Hair follicle dermal papilla cell (primary cell): ENCODE measurements around the gene FOXP3. TPM values are rescaled to one million over a fixed set of nuclear protein-coding genes. Genes with fewer than 3 reads are reported as not detected.

Experiments
- total RNA-seq: library from RNA; depleted of rRNA; stranded (reverse); fragments of >200 nt; gene quantifications from 2 replicates; pipeline ENCODE4 v1.2.3, GENCODE V29; 2012

The FOXP3 gene, protein sequence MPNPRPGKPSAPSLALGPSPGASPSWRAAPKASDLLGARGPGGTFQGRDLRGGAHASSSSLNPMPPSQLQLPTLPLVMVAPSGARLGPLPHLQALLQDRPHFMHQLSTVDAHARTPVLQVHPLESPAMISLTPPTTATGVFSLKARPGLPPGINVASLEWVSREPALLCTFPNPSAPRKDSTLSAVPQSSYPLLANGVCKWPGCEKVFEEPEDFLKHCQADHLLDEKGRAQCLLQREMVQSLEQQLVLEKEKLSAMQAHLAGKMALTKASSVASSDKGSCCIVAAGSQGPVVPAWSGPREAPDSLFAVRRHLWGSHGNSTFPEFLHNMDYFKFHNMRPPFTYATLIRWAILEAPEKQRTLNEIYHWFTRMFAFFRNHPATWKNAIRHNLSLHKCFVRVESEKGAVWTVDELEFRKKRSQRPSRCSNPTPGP
- not detected in 2 replicates for total RNA-seq

GRCh38 chrX:49264460-49264859, at the start of gene FOXP3:
FOXP3 (minus strand) TSS chrX:49264710; CDS start chrX:49258505, 6,205 bp downstream.

GRCh38 chrX:49303346-49303745, 38.8 kb upstream of the FOXP3 start, which contains the start of gene GAGE10:
GAGE10 (plus strand) TSS chrX:49303646; CDS start chrX:49304860, 1,214 bp downstream.

GRCh38 chrX:49269767-49270248, 5.3 kb upstream of the FOXP3 start, which contains the start of gene PPP1R3F:
PPP1R3F (plus strand) TSS chrX:49269793; CDS start chrX:49269870, 77 bp downstream.

GRCh38 chrX:49233176-49233575, 31.3 kb downstream of the FOXP3 start, which contains the start of gene CACNA1F:
CACNA1F (minus strand) TSS chrX:49233340; CDS start chrX:49233309, 31 bp downstream.

Other genes starting within 250 kb of the FOXP3 start
- 76.9 and 86.8 TPM in 2 replicates for gene TFE3, start 221.4 kb downstream of the FOXP3 start, total RNA-seq
- gene CCDC120, start 205.7 kb downstream of the FOXP3 start, total RNA-seq, result 1.1 and 1.9 TPM in 2 replicates
- gene PRAF2, start 190.7 kb downstream of the FOXP3 start, total RNA-seq, result 15.1 and 16.6 TPM in 2 replicates
- 71.3 and 72.2 TPM in 2 replicates for gene WDR45, start 184.8 kb downstream of the FOXP3 start, total RNA-seq
- 15.4 and 16.9 TPM in 2 replicates for gene GPKOW, start 141.0 kb downstream of the FOXP3 start, total RNA-seq
- gene MAGIX, start 102.0 kb downstream of the FOXP3 start, total RNA-seq, result 1.9 and 2.2 TPM in 2 replicates
- 26.4 and 35.5 TPM in 2 replicates for gene PLP2, start 92.8 kb downstream of the FOXP3 start, total RNA-seq
- gene PRICKLE3, start 78.3 kb downstream of the FOXP3 start, total RNA-seq, result 9.6 and 13.0 TPM in 2 replicates
- 0.49 and 0.73 TPM in 2 replicates for gene SYP, start 64.5 kb downstream of the FOXP3 start, total RNA-seq
- not detected in 2 replicates for gene CACNA1F, start 31.4 kb downstream of the FOXP3 start, total RNA-seq
- gene CCDC22, start 29.2 kb downstream of the FOXP3 start, total RNA-seq, result 13.6 and 14.1 TPM in 2 replicates
- 5.6 and 7.0 TPM in 2 replicates for gene PPP1R3F, start 5.1 kb upstream of the FOXP3 start, total RNA-seq
- gene GAGE10, start 38.9 kb upstream of the FOXP3 start, total RNA-seq, result not detected in 2 replicates
- not detected in 2 replicates for gene GAGE12J, start 57.3 kb upstream of the FOXP3 start, total RNA-seq
- gene GAGE13, start 66.9 kb upstream of the FOXP3 start, total RNA-seq, result not detected in 2 replicates